Activated CD8-positive, alpha-beta T cell treated with anti-CD3 and anti-CD28 coated beads for 36 hours (primary cell): Measurements from ENCODE around the gene BLNK. TPM values are rescaled to one million over a fixed set of nuclear protein-coding genes. Genes with fewer than 3 reads are reported as not detected.

Source experiments
- ATAC-seq: fragments of 200-7000 bp; cut with Tn5 transposase; one replicate; pipeline ENCODE4 v1.10.0; 2021; ENCODE audit warnings: mild to moderate bottlenecking, moderate library complexity
- CTCF ChIA-PET: fragments of 350-600 bp; sonication (Branson Sonifier 250); formaldehyde crosslinking; loops from one replicate; lab custom pipeline; 2021; ENCODE audit warnings: antibody characterized with exemption; lab: Charles Lee
- POLR2A ChIA-PET: fragments of 350-600 bp; sonication (Branson Sonifier 250); formaldehyde crosslinking; loops from one replicate; lab custom pipeline; 2021; ENCODE audit warnings: antibody characterized with exemption; lab: Charles Lee
- DNase-seq: peaks from one replicate; pipeline ENCODE4 v3.0.0-alpha.2; 2020
- H3K27ac Mint-ChIP-seq: one replicate; pipeline ENCODE4 v1.8.0; 2021; ENCODE audit warnings: mild to moderate bottlenecking, mixed read lengths
- H3K27me3 Mint-ChIP-seq: one replicate; pipeline ENCODE4 v1.8.0; 2021; ENCODE audit warnings: mixed read lengths
- H3K36me3 Mint-ChIP-seq: one replicate; pipeline ENCODE4 v1.8.0; 2021; ENCODE audit warnings: low read depth, mixed read lengths
- H3K4me1 Mint-ChIP-seq: one replicate; pipeline ENCODE4 v1.8.0; 2021; ENCODE audit warnings: low read depth, mixed read lengths
- H3K4me3 Mint-ChIP-seq: one replicate; pipeline ENCODE4 v1.8.0; 2021; ENCODE audit warnings: mild to moderate bottlenecking, moderate library complexity, mixed read lengths
- H3K9me3 Mint-ChIP-seq: one replicate; pipeline ENCODE4 v1.8.0; 2021; ENCODE audit warnings: mixed read lengths
- intact Hi-C: fragments of 100-400 bp; cut with micrococcal nuclease; formaldehyde crosslinking; loops from one replicate; pipeline ENCODE4 v1.10.0; 2022
- total RNA-seq, 2 experiments: library from RNA; stranded (reverse); gene quantifications; one replicate each; pipeline ENCODE4 v1.2.3, GENCODE V29; 2021
- TF ChIP-seq, protein P1 (sequence below): fragments of 200-600 bp; IDR thresholded peaks from one replicate; pipeline ENCODE4 v1.8.0; 2022; ENCODE audit warnings: antibody characterized with exemption, mild to moderate bottlenecking

BLNK gene
- total RNA-seq, 2 experiments from 2014 or later, result 0.16 TPM; not detected in 1

DNA sequence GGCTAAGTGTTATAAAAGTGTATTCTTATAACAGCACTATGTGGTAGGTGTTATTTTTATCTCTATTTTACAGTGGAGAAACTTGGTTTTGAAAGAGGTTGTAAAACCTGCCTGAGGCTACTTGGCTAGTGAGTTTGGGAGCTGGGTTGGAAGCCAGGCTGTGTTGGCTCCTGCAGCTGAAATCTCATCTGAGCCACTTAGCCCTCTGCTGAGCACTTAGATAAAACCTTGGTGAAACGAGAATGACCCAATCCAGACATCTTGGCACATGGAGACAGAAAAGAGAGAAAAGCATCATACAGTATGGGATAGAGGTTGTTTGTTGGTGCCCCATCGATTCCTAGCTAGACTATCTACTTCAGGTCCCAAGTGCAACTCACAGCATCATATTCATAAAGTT lies 37.4 kb downstream of the BLNK start:
- H3K9me3 Mint-ChIP-seq, result no peaks in the 10 kb centered on the region
- no peak overlapping the region for H3K27ac Mint-ChIP-seq
- no peaks in the 10 kb centered on the region for H3K4me1 Mint-ChIP-seq
- no peak for DNase-seq
- H3K4me3 Mint-ChIP-seq, result no peak overlapping the region
- intact Hi-C loops, result loop anchor here (5.0 kb wide), 1 partner anchor 103 kb away; no protein-coding TSS in a partner anchor
- no peaks in the 10 kb centered on the region for H3K27me3 Mint-ChIP-seq
- ATAC-seq, result no peak
- ChIA-PET POLR2A (no interaction called here), CTCF (interaction anchor here (0.8 to 1.3 kb wide), 6 partner anchors 32 to 217 kb away, joined by 3 read pairs; no protein-coding TSS in a partner anchor)
- TF ChIP-seq, protein P1, sequence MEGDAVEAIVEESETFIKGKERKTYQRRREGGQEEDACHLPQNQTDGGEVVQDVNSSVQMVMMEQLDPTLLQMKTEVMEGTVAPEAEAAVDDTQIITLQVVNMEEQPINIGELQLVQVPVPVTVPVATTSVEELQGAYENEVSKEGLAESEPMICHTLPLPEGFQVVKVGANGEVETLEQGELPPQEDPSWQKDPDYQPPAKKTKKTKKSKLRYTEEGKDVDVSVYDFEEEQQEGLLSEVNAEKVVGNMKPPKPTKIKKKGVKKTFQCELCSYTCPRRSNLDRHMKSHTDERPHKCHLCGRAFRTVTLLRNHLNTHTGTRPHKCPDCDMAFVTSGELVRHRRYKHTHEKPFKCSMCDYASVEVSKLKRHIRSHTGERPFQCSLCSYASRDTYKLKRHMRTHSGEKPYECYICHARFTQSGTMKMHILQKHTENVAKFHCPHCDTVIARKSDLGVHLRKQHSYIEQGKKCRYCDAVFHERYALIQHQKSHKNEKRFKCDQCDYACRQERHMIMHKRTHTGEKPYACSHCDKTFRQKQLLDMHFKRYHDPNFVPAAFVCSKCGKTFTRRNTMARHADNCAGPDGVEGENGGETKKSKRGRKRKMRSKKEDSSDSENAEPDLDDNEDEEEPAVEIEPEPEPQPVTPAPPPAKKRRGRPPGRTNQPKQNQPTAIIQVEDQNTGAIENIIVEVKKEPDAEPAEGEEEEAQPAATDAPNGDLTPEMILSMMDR, result no peak
- no peaks in the 10 kb centered on the region for H3K36me3 Mint-ChIP-seq

GRCh38 chr10:96230527-96230926 lies 40.8 kb downstream of the BLNK start:
- ChIA-PET POLR2A (no interaction called here), CTCF (interaction anchor here (0.7 to 4.7 kb wide), 23 partner anchors 9 to 304 kb away, joined by 3 to 102 read pairs (median 8); no protein-coding TSS in a partner anchor)
- TF ChIP-seq, protein P1, result no peak
- Mint-ChIP-seq H3K27me3 (no peaks in the 10 kb centered on the region), H3K27ac (no peak overlapping the region), H3K36me3 (no peaks in the 10 kb centered on the region), H3K9me3 (no peaks in the 10 kb centered on the region), H3K4me3 (no peak overlapping the region), H3K4me1 (no peaks in the 10 kb centered on the region)
- intact Hi-C loops, result loop anchor here (5.0 kb wide), 1 partner anchor 107 kb away; no protein-coding TSS in a partner anchor
- ATAC-seq, result no peak
- no peak for DNase-seq

- CTCF ChIA-PET, result interaction anchor here (0.6 to 4.7 kb wide), 70 partner anchors 8 to 685 kb away, joined by 3 to 102 read pairs (median 4); partner anchors contain the start of genes BLNK, CC2D2B, DNTT and TCTN3
- POLR2A ChIA-PET, result interaction anchor here (0.8 to 1.0 kb wide), 2 partner anchors 66 to 110 kb away, joined by 3 read pairs; no protein-coding TSS in a partner anchor
- Mint-ChIP-seq H3K36me3 (no peaks in the 10 kb centered on the region), H3K4me1 (no peaks in the 10 kb centered on the region), H3K27me3 (no peaks in the 10 kb centered on the region), H3K27ac (no peak overlapping the region), H3K9me3 (no peaks in the 10 kb centered on the region), H3K4me3 (no peak overlapping the region)
- TF ChIP-seq, protein P1, result peak; percentile 75
- intact Hi-C loops, result loop anchor here (5.0 kb wide), 2 partner anchors 108 to 212 kb away; no protein-coding TSS in a partner anchor
- DNase-seq, result peak; percentile 82
- ATAC-seq, result peak; percentile 87
These were observed 41.8 kb downstream of the BLNK start for GRCh38 chr10:96229568-96230030.

- TF ChIP-seq, protein P1, result no peak
- intact Hi-C loops, result loop anchor here (5.0 kb wide), 1 partner anchor 211 kb away; no protein-coding TSS in a partner anchor
- Mint-ChIP-seq H3K9me3 (no peaks in the 10 kb centered on the region), H3K4me1 (no peaks in the 10 kb centered on the region), H3K27ac (no peak overlapping the region), H3K4me3 (no peak overlapping the region), H3K27me3 (no peaks in the 10 kb centered on the region), H3K36me3 (no peaks in the 10 kb centered on the region)
- DNase-seq (no peak), ATAC-seq (no peak)
- CTCF ChIA-PET, result interaction anchor here (0.7 to 4.7 kb wide), 37 partner anchors 7 to 312 kb away, joined by 3 to 102 read pairs (median 6); no protein-coding TSS in a partner anchor
- POLR2A ChIA-PET, result interaction anchor here (0.8 kb wide), 1 partner anchor 111 kb away, joined by 3 read pairs; no protein-coding TSS in a partner anchor
These were observed 42.9 kb downstream of the BLNK start for GRCh38 chr10:96228408-96228994.

- Mint-ChIP-seq H3K4me3 (no peak overlapping the region), H3K27me3 (no peaks in the 10 kb centered on the region), H3K4me1 (no peaks in the 10 kb centered on the region), H3K27ac (no peak overlapping the region), H3K36me3 (no peaks in the 10 kb centered on the region), H3K9me3 (no peaks in the 10 kb centered on the region)
- ATAC-seq (no peak), DNase-seq (no peak)
- TF ChIP-seq, protein P1, result no peak
- intact Hi-C loops, result loop anchor here (5.0 kb wide), 1 partner anchor 210 kb away; no protein-coding TSS in a partner anchor
- ChIA-PET POLR2A (no interaction called here), CTCF (interaction anchor here (1.5 to 4.7 kb wide), 4 partner anchors 66 to 113 kb away, joined by 3 to 102 read pairs (median 46); no protein-coding TSS in a partner anchor)
These were observed 44.2 kb downstream of the BLNK start for GRCh38 chr10:96227206-96227605.
